T47D (cell line): ENCODE measurements around the gene UMAD1.

Experiments
- DNase-seq, 2 experiments: peaks; one replicate each; pipeline versions ENCODE4 v3.0.0 to v3.0.0-alpha.2; 2011 to 2012; ENCODE audit warnings: low read depth in 1 of 2, low spot score in 1 of 2
- JUND ChIP-seq: IDR thresholded peaks from 2 replicates; pipeline ENCODE4 v1.6.1; 2012; ENCODE audit warnings: low read depth
- in situ Hi-C: cut with HindIII; loops from 2 replicates; pipeline ENCODE4 v1.10.0; 2016; ENCODE audit warnings: low sequenced_read_pairs, low pct_unique_long_range_greater_than_20kb

Gene UMAD1

DNA sequence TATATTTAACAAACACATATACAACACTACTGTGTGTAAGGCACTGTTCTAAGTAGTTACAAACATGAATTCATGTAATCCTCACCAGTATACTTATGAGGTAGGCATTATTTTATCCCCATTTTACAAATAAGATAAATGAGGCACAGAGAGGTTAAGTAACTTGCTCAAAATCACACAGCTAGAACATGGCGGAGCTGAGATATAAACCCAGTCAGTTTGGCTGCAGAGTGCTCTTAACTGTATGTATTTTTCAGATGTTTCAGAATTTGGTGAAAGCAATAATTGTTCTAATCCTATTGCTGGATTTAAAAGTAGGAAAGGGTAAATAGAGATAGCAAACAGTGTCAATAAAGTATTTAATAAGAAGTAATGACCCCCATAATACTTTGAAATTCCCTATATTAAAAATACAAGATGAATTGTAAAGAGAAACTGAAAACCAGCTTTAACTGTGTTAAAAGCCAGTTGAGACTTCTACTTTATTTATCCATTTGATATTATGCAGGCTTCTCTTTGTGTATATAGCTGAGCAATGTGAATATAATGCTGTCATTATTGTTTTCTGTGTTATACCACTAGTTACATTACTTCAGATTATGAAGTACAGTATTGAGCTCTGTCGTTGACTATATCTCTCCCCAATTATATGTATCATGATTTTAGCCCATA is 110.2 kb downstream of the UMAD1 start:
- in situ Hi-C loops: no loop called here
- DNase-seq: no peak
- no peak for TF ChIP-seq JUND

GRCh38 chr7:7751243-7752092 is 110.9 kb downstream of the UMAD1 start:
- in situ Hi-C loops: no loop called here
- DNase-seq: no peak
- no peak for TF ChIP-seq JUND

- no peak for TF ChIP-seq JUND
- DNase-seq: no peak
- in situ Hi-C loops: no loop called here
Observed at GRCh38 chr7:7756577-7756976, 116.0 kb downstream of the UMAD1 start.

GRCh38 chr7:7757576-7757975 is 117.0 kb downstream of the UMAD1 start:
- TF ChIP-seq JUND: no peak
- in situ Hi-C loops: no loop called here
- no peak for DNase-seq

GRCh38 chr7:7761340-7761973 is 120.9 kb downstream of the UMAD1 start:
- in situ Hi-C loops: no loop called here
- TF ChIP-seq JUND: no peak
- DNase-seq: peak in 1 of 2 experiments; percentile 65

GRCh38 chr7:7761974-7762779 is 121.6 kb downstream of the UMAD1 start:
- TF ChIP-seq JUND: no peak
- peak in 1 of 2 experiments; percentile 51 for DNase-seq
- in situ Hi-C loops: no loop called here

DNA sequence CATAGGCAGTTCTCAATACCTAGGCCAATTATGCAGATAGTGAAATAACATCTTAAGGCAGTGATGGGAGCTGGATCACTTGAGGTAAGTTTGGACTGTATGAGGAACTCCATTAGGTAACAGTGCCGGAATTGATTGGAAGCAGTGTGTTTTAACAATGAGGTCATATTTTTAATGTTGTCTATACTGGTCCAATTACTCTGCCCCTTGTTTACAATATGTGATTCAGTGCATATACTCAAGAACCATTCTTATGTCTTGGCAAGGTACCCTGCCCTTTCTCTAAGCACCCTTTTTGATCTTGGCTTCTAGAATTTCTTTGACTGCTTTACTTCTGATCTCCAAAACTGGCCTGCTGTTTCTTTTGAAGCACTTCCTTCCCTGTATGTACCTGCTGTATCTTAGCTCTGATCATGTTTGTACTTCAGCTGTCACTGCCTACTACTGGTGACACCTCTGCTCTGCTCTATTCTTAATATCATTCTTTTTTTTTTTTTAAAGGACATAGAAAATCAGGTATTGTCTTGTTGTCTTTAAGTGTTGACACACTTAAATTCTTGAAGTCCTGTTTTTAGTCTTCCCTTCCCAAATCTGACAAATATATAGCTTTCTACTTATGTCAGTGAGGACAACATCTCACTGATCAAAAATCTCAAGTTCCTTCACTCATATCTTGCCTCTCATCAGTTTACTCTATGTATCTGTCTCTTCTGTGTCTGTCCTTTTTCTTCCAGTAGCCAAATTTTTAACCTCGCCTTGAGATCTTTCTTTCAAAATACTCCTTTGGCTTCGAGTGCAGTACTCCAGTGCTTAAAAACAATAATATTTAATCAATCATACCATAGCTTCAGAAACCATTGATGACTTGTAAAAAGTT is 124.2 kb downstream of the UMAD1 start:
- no peak for TF ChIP-seq JUND
- peak in 1 of 2 experiments; percentile 19 for DNase-seq
- in situ Hi-C loops: no loop called here

DNA sequence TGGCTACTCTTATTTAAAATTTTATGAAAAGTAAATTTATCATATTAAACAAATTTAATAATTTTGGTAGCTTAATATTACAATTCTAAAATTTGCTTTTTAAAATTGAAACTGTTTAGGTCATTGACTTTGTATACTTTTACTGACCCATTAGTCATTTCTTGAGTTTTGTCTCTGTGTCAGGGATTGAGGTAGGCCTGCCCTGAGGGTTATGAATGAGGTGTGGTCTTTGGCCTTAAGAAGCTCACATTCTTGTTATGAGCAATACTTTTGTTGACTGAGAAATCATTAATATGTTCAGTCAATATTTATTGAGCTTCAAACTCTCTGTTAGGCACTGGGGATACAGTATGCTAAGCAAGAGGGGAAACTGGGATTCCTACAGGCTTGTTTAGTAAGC is 124.9 kb downstream of the UMAD1 start:
- no peak for TF ChIP-seq JUND
- in situ Hi-C loops: no loop called here
- peak in 1 of 2 experiments; percentile 43 for DNase-seq

GRCh38 chr7:7766671-7767070 is 126.1 kb downstream of the UMAD1 start:
- no peak for DNase-seq
- no peak for TF ChIP-seq JUND
- in situ Hi-C loops: no loop called here

DNA sequence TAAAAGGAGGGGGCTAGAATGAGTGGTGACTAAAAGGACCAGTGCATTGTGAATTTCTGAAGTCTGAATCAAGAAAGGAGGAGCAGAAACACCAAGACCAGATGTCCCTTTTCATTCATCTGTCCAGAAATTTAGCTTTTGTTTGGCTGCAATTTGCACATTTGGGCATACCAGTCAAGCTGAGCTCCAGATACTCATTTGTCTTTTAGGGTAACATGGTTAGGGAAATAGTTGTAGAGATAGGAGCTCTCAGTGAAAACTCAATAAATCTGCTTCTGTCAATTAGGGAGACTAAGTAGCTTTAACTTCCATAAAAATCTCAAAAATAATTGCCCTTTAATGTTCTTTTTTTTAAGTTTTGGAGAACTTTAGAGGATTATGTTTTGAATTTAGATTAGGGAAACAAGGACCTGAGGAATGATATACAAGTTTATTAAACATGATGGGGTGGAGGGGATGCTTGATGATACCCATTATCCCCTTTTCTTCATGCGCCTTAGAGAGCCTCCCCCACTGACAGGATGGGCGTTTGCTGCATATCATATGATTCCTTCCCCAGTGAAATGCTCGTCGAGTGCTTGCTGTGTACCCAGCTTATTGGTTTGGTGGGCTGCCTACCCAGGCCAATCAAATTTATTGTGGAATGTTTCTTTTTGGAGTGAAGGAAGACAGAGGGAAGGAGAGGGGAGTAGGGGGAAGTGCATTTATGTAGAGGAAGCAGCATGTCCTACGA is 128.6 kb downstream of the UMAD1 start:
- no peak for DNase-seq
- TF ChIP-seq JUND: no peak
- in situ Hi-C loops: no loop called here
